ENCODE results near the gene CDC42EP4. TPM values are rescaled to one million over a fixed set of nuclear protein-coding genes. Genes with fewer than 3 reads are reported as not detected.
"Not testable (repeated sequence)": the region's sequence is repeated elsewhere in the genome, so short reads cannot be mapped to it uniquely, and the experiment has no call there.

Gene CDC42EP4
- total RNA-seq, 1 donor from 2014 or later: 115 TPM

- no peak for TF ChIP-seq CTCF (conservative IDR thresholded peaks at IDR 0.05; ENCODE audit: low read depth, low read length)
- DNase-seq (ENCODE audit: low read depth): no peak
- H3K4me3 ChIP-seq (ENCODE audit: low read depth, low read length): no peak overlapping the region
Observed at GRCh38 chr17:73269329-73269615, 42.5 kb downstream of the CDC42EP4 start.

GRCh38 chr17:73268582-73269328 is 43.0 kb downstream of the CDC42EP4 start:
- H3K4me3 ChIP-seq (ENCODE audit: low read depth, low read length): no peak overlapping the region
- DNase-seq (ENCODE audit: low read depth): no peak
- TF ChIP-seq CTCF (conservative IDR thresholded peaks at IDR 0.05; ENCODE audit: low read depth, low read length): no peak

GRCh38 chr17:73267648-73268537 is 43.9 kb downstream of the CDC42EP4 start:
- no peak for DNase-seq (ENCODE audit: low read depth)
- H3K4me3 ChIP-seq (ENCODE audit: low read depth, low read length): no peak overlapping the region
- no peak for TF ChIP-seq CTCF (conservative IDR thresholded peaks at IDR 0.05; ENCODE audit: low read depth, low read length)

- H3K4me3 ChIP-seq (ENCODE audit: low read depth, low read length): no peak overlapping the region
- no peak for TF ChIP-seq CTCF (conservative IDR thresholded peaks at IDR 0.05; ENCODE audit: low read depth, low read length)
- no peak for DNase-seq (ENCODE audit: low read depth)
Observed at GRCh38 chr17:73266796-73267195, 45.0 kb downstream of the CDC42EP4 start.

GRCh38 chr17:73265646-73266640 is 45.9 kb downstream of the CDC42EP4 start:
- no peak for DNase-seq (ENCODE audit: low read depth)
- no peak for TF ChIP-seq CTCF (conservative IDR thresholded peaks at IDR 0.05; ENCODE audit: low read depth, low read length)
- H3K4me3 ChIP-seq (ENCODE audit: low read depth, low read length): no peak overlapping the region

- DNase-seq (ENCODE audit: low read depth); H3K4me3 ChIP-seq (ENCODE audit: low read depth, low read length): not testable (repeated sequence)
Observed at GRCh38 chr17:73264448-73264847, 47.4 kb downstream of the CDC42EP4 start.
